SHP77 treated with DMSO at 0.1 percent for 48 hours (cell line): ENCODE results near the gene TIFAB.

Experiments used
- DNase-seq: peaks from one replicate; lab custom pipeline; 2025; lab: John Stamatoyannopoulos, UW

TIFAB gene

GRCh38 chr5:135481909-135482311 is 29.8 kb upstream of the TIFAB start:
- no peak for DNase-seq

- DNase-seq, result no peak
Measured at GRCh38 chr5:135481387-135481786, 29.2 kb upstream of the TIFAB start.

- no peak for DNase-seq
Measured at GRCh38 chr5:135480511-135480910, 28.4 kb upstream of the TIFAB start.

GRCh38 chr5:135478938-135479337 is 26.8 kb upstream of the TIFAB start:
- DNase-seq, result no peak

- no peak for DNase-seq
Measured at GRCh38 chr5:135477613-135478066, 25.5 kb upstream of the TIFAB start.

GRCh38 chr5:135476615-135477581 is 24.7 kb upstream of the TIFAB start:
- DNase-seq, result no peak

- no peak for DNase-seq
Measured at GRCh38 chr5:135473956-135474670, 22.0 kb upstream of the TIFAB start.

GRCh38 chr5:135472141-135472540 is 20.0 kb upstream of the TIFAB start:
- DNase-seq, result no peak

GRCh38 chr5:135471726-135472125 is 19.6 kb upstream of the TIFAB start:
- DNase-seq, result no peak

GRCh38 chr5:135469911-135470310 is 17.8 kb upstream of the TIFAB start:
- DNase-seq, result no peak

GRCh38 chr5:135468541-135468940 is 16.4 kb upstream of the TIFAB start:
- no peak for DNase-seq

- DNase-seq, result no peak
Measured at GRCh38 chr5:135467871-135468485, 15.8 kb upstream of the TIFAB start.

GRCh38 chr5:135467051-135467625 is 15.0 kb upstream of the TIFAB start:
- DNase-seq, result no peak

GRCh38 chr5:135466178-135467050 is 14.3 kb upstream of the TIFAB start:
- no peak for DNase-seq

- no peak for DNase-seq
Measured at GRCh38 chr5:135465391-135466122, 13.4 kb upstream of the TIFAB start.

- DNase-seq, result peak; percentile 31
Measured at GRCh38 chr5:135462304-135462703, 10.2 kb upstream of the TIFAB start.

GRCh38 chr5:135461481-135462151 is 9.5 kb upstream of the TIFAB start:
- no peak for DNase-seq

GRCh38 chr5:135460246-135461033 is 8.3 kb upstream of the TIFAB start:
- DNase-seq, result no peak

GRCh38 chr5:135458921-135459331 is 6.8 kb upstream of the TIFAB start:
- no peak for DNase-seq
